ENCODE results near the gene ALDH7A1.

Gene ALDH7A1

DNA sequence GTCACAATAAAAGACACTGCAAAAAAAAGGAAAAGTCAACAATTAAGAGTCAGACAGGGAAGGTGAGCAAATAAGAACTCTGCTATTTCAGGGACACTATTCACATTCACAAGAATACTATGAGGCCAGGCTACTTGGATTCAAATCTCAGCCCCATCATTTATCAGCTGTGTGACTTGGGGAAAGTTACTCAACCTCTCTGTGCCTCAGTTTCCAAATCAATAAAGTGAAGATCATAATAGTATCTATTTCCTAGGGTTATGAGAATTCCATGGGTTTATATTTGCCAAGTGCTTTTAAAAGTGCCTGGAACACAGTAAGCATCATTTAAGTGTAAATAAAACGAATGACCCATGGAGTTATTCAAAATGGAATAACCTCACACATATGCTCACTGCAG lies 56.4 kb downstream of the ALDH7A1 start:
- no peak for TF ChIP-seq ESRRG (CRISPR knock-in tag; IDR thresholded peaks at IDR 0.05)
- TF ChIP-seq TCF4 (CRISPR knock-in tag; IDR thresholded peaks at IDR 0.05; ENCODE audit: borderline replicate concordance), result no peak
- TF ChIP-seq ARNTL (CRISPR knock-in tag; IDR thresholded peaks at IDR 0.05; ENCODE audit: borderline replicate concordance, low read depth), result no peak
- ATAC-seq, result no peak

DNA sequence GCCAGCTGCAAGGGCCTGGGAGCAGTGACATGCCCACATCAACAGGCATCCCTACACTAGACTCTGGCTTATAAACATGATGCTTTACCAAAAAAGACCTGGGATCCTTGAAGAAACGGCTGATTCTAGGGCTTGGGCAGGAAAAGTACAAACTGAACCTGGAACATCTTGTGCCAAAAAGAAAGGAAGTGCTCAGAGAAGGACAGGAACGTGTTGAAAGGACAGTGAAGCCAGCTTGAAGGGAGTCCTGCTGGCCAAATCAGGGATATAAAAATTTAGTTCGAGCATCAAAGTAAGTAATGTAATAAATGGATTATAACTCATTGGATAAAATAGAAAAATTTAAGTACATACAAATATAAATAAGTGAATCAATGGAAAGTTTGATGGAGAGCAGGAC lies 58.1 kb downstream of the ALDH7A1 start:
- TF ChIP-seq ZFP30 (CRISPR knock-in tag; IDR thresholded peaks at IDR 0.05) (no peak), PPARA (CRISPR knock-in tag; IDR thresholded peaks at IDR 0.05; ENCODE audit: borderline replicate concordance) (no peak), BACH2 (CRISPR knock-in tag; IDR thresholded peaks at IDR 0.05; ENCODE audit: borderline replicate concordance) (no peak), TSHZ2 (CRISPR knock-in tag; IDR thresholded peaks at IDR 0.05) (no peak), RARB (CRISPR knock-in tag; IDR thresholded peaks at IDR 0.05) (no peak), ZFP3 (CRISPR knock-in tag; IDR thresholded peaks at IDR 0.05) (no peak), SNAI2 (CRISPR knock-in tag; IDR thresholded peaks at IDR 0.05) (no peak), TOX (CRISPR knock-in tag; IDR thresholded peaks at IDR 0.05; ENCODE audit: borderline replicate concordance) (no peak), ESRRG (CRISPR knock-in tag; IDR thresholded peaks at IDR 0.05) (no peak), GLIS3 (CRISPR knock-in tag; IDR thresholded peaks at IDR 0.05) (no peak), ZNF565 (CRISPR knock-in tag; conservative IDR thresholded peaks at IDR 0.05; ENCODE audit: low read depth) (no peak), ISL1 (CRISPR knock-in tag; IDR thresholded peaks at IDR 0.05) (no peak), ZC3H10 (CRISPR knock-in tag; IDR thresholded peaks at IDR 0.05) (no peak), CSRNP3 (CRISPR knock-in tag; IDR thresholded peaks at IDR 0.05) (no peak), ZNF8 (CRISPR knock-in tag; IDR thresholded peaks at IDR 0.05) (no peak), ARNTL (CRISPR knock-in tag; IDR thresholded peaks at IDR 0.05; ENCODE audit: borderline replicate concordance, low read depth) (no peak)
- TF ChIP-seq, protein P1, sequence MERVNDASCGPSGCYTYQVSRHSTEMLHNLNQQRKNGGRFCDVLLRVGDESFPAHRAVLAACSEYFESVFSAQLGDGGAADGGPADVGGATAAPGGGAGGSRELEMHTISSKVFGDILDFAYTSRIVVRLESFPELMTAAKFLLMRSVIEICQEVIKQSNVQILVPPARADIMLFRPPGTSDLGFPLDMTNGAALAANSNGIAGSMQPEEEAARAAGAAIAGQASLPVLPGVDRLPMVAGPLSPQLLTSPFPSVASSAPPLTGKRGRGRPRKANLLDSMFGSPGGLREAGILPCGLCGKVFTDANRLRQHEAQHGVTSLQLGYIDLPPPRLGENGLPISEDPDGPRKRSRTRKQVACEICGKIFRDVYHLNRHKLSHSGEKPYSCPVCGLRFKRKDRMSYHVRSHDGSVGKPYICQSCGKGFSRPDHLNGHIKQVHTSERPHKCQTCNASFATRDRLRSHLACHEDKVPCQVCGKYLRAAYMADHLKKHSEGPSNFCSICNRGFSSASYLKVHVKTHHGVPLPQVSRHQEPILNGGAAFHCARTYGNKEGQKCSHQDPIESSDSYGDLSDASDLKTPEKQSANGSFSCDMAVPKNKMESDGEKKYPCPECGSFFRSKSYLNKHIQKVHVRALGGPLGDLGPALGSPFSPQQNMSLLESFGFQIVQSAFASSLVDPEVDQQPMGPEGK (CRISPR knock-in tag; IDR thresholded peaks at IDR 0.05; ENCODE audit: borderline replicate concordance), result no peak
- TF ChIP-seq, protein P2, sequence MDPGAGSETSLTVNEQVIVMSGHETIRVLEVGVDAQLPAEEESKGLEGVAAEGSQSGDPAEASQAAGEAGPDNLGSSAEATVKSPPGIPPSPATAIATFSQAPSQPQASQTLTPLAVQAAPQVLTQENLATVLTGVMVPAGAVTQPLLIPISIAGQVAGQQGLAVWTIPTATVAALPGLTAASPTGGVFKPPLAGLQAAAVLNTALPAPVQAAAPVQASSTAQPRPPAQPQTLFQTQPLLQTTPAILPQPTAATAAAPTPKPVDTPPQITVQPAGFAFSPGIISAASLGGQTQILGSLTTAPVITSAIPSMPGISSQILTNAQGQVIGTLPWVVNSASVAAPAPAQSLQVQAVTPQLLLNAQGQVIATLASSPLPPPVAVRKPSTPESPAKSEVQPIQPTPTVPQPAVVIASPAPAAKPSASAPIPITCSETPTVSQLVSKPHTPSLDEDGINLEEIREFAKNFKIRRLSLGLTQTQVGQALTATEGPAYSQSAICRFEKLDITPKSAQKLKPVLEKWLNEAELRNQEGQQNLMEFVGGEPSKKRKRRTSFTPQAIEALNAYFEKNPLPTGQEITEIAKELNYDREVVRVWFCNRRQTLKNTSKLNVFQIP (CRISPR knock-in tag; IDR thresholded peaks at IDR 0.05; ENCODE audit: borderline replicate concordance, low read depth), result no peak
- TF ChIP-seq, protein P3, sequence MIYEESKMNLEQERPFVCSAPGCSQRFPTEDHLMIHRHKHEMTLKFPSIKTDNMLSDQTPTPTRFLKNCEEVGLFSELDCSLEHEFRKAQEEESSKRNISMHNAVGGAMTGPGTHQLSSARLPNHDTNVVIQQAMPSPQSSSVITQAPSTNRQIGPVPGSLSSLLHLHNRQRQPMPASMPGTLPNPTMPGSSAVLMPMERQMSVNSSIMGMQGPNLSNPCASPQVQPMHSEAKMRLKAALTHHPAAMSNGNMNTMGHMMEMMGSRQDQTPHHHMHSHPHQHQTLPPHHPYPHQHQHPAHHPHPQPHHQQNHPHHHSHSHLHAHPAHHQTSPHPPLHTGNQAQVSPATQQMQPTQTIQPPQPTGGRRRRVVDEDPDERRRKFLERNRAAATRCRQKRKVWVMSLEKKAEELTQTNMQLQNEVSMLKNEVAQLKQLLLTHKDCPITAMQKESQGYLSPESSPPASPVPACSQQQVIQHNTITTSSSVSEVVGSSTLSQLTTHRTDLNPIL (CRISPR knock-in tag; IDR thresholded peaks at IDR 0.05; ENCODE audit: low read depth), result no peak
- no peak for ATAC-seq

- no peak for ATAC-seq
- TF ChIP-seq, protein P3 (CRISPR knock-in tag; IDR thresholded peaks at IDR 0.05; ENCODE audit: low read depth), result no peak
- TF ChIP-seq CSRNP3 (CRISPR knock-in tag; IDR thresholded peaks at IDR 0.05) (no peak), ZFP3 (CRISPR knock-in tag; IDR thresholded peaks at IDR 0.05) (no peak), CSDC2 (CRISPR knock-in tag; IDR thresholded peaks at IDR 0.05) (no peak), TOX (CRISPR knock-in tag; IDR thresholded peaks at IDR 0.05; ENCODE audit: borderline replicate concordance) (no peak), ESRRG (CRISPR knock-in tag; IDR thresholded peaks at IDR 0.05) (no peak), TSHZ2 (CRISPR knock-in tag; IDR thresholded peaks at IDR 0.05) (no peak), ZNF565 (CRISPR knock-in tag; conservative IDR thresholded peaks at IDR 0.05; ENCODE audit: low read depth) (no peak), ZNF8 (CRISPR knock-in tag; IDR thresholded peaks at IDR 0.05) (no peak), BACH2 (CRISPR knock-in tag; IDR thresholded peaks at IDR 0.05; ENCODE audit: borderline replicate concordance) (no peak), ZNF70 (CRISPR knock-in tag; IDR thresholded peaks at IDR 0.05) (no peak)
Measured at GRCh38 chr5:126535856-126536545, 59.0 kb downstream of the ALDH7A1 start.

Data from SK-N-SH treated with all-trans-retinoic acid at 6 μM for 48 hours (cell line).